ENCODE measurements around the gene CBLB.
"Not testable (repeated sequence)": the region's sequence is repeated elsewhere in the genome, so short reads cannot be mapped to it uniquely, and the experiment has no call there.

The CBLB gene

GRCh38 chr3:105823149-105823867, 45.5 kb downstream of the CBLB start:
- no peak for DNase-seq (ENCODE audit: extremely low read depth in 1 of 2, low read depth in 1 of 2)

GRCh38 chr3:105822171-105823123, 46.4 kb downstream of the CBLB start:
- DNase-seq (ENCODE audit: extremely low read depth in 1 of 2, low read depth in 1 of 2): no peak

- no peak for DNase-seq (ENCODE audit: extremely low read depth in 1 of 2, low read depth in 1 of 2)
Measured at GRCh38 chr3:105821433-105821832, 47.4 kb downstream of the CBLB start.

GRCh38 chr3:105816833-105817232, 52.0 kb downstream of the CBLB start:
- no peak for DNase-seq (ENCODE audit: extremely low read depth in 1 of 2, low read depth in 1 of 2)

GRCh38 chr3:105815331-105815730, 53.5 kb downstream of the CBLB start:
- not testable (repeated sequence) for DNase-seq (ENCODE audit: extremely low read depth in 1 of 2, low read depth in 1 of 2)

- DNase-seq (ENCODE audit: extremely low read depth in 1 of 2, low read depth in 1 of 2): no peak
Measured at GRCh38 chr3:105813710-105814109, 55.1 kb downstream of the CBLB start.

GRCh38 chr3:105812194-105812586, 56.6 kb downstream of the CBLB start:
- DNase-seq (ENCODE audit: extremely low read depth in 1 of 2, low read depth in 1 of 2): no peak

GRCh38 chr3:105811518-105812193, 57.2 kb downstream of the CBLB start:
- no peak for DNase-seq (ENCODE audit: extremely low read depth in 1 of 2, low read depth in 1 of 2)

GRCh38 chr3:105809208-105809888, 59.5 kb downstream of the CBLB start:
- DNase-seq (ENCODE audit: extremely low read depth in 1 of 2, low read depth in 1 of 2): no peak

- no peak for DNase-seq (ENCODE audit: extremely low read depth in 1 of 2, low read depth in 1 of 2)
Measured at GRCh38 chr3:105807701-105808100, 61.1 kb downstream of the CBLB start.

GRCh38 chr3:105807146-105807545, 61.7 kb downstream of the CBLB start:
- DNase-seq (ENCODE audit: extremely low read depth in 1 of 2, low read depth in 1 of 2): no peak

- DNase-seq (ENCODE audit: extremely low read depth in 1 of 2, low read depth in 1 of 2): no peak
Measured at GRCh38 chr3:105806359-105806758, 62.5 kb downstream of the CBLB start.

GRCh38 chr3:105805404-105805803, 63.4 kb downstream of the CBLB start:
- no peak for DNase-seq (ENCODE audit: extremely low read depth in 1 of 2, low read depth in 1 of 2)

GRCh38 chr3:105802118-105802706, 66.6 kb downstream of the CBLB start:
- no peak for DNase-seq (ENCODE audit: extremely low read depth in 1 of 2, low read depth in 1 of 2)

- no peak for DNase-seq (ENCODE audit: extremely low read depth in 1 of 2, low read depth in 1 of 2)
Measured at GRCh38 chr3:105801397-105801796, 67.4 kb downstream of the CBLB start.

GRCh38 chr3:105800320-105800719, 68.5 kb downstream of the CBLB start:
- DNase-seq (ENCODE audit: extremely low read depth in 1 of 2, low read depth in 1 of 2): no peak

GRCh38 chr3:105799286-105799685, 69.5 kb downstream of the CBLB start:
- DNase-seq (ENCODE audit: extremely low read depth in 1 of 2, low read depth in 1 of 2): no peak

GRCh38 chr3:105798381-105798934, 70.4 kb downstream of the CBLB start:
- DNase-seq (ENCODE audit: extremely low read depth in 1 of 2, low read depth in 1 of 2): no peak

GRCh38 chr3:105793040-105793439, 75.8 kb downstream of the CBLB start:
- DNase-seq (ENCODE audit: extremely low read depth in 1 of 2, low read depth in 1 of 2): no peak

All from activated CD8-positive, alpha-beta memory T cell treated with anti-CD3 and anti-CD28 coated beads for 1 hour (primary cell).